CD4-positive, alpha-beta T cell (primary cell): ENCODE data around the gene STK38L. TPM values are rescaled to one million over a fixed set of nuclear protein-coding genes. Genes with fewer than 3 reads are reported as not detected.

Experiments
- ATAC-seq: fragments of 200-7000 bp; cut with Tn5 transposase; one replicate; pipeline ENCODE4 v1.10.0; 2022; ENCODE audit warnings: mild to moderate bottlenecking; ENCODE audit not compliant: poor library complexity
- CTCF ChIA-PET: fragments of 350-600 bp; sonication (Branson Sonifier 250); formaldehyde crosslinking; loops from one replicate; lab custom pipeline; 2021; ENCODE audit warnings: antibody characterized with exemption, inconsistent platforms; lab: Charles Lee
- POLR2A ChIA-PET: fragments of 350-600 bp; sonication (Branson Sonifier 250); formaldehyde crosslinking; loops from one replicate; lab custom pipeline; 2021; ENCODE audit warnings: antibody characterized with exemption, inconsistent platforms; lab: Charles Lee
- DNase-seq, 14 experiments: peaks; one replicate each; pipeline ENCODE4 v3.0.0-alpha.2; 2013 to 2020; ENCODE audit warnings: mixed read lengths in 2 of 14
- H3K27ac ChIP-seq, 2 donors: one replicate each; pipeline versions ENCODE4 v1.5.1 to v1.7.0; 2013; ENCODE audit warnings: low read length in 2 of 2, low read depth in 1 of 2, mild to moderate bottlenecking in 1 of 2
- H3K27me3 ChIP-seq, 2 experiments: 1 replicate in 1 of 2; 2 replicates in 1 of 2; pipeline versions ENCODE4 v1.6.1 to v1.7.0; 2013; ENCODE audit warnings: low read length in 2 of 2, control low read depth in 1 of 2, mild to moderate bottlenecking in 1 of 2, moderate library complexity in 1 of 2; ENCODE audit not compliant: insufficient read depth in 2 of 2, control insufficient read depth in 1 of 2
- H3K36me3 ChIP-seq: one replicate; pipeline ENCODE4 v1.6.1; 2013; ENCODE audit warnings: low read length, control low read depth; ENCODE audit not compliant: insufficient read depth
- H3K4me1 ChIP-seq: one replicate; pipeline ENCODE4 v1.6.1; 2013; ENCODE audit warnings: low read length, control low read depth; ENCODE audit not compliant: insufficient read depth
- H3K4me3 ChIP-seq: one replicate; pipeline ENCODE4 v1.5.1; 2013; ENCODE audit warnings: mild to moderate bottlenecking, low read length, moderate library complexity
- H3K9me3 ChIP-seq, 2 experiments: 1 replicate in 1 of 2; 2 replicates in 1 of 2; pipeline versions ENCODE4 v1.6.1 to v1.7.0; 2013; ENCODE audit warnings: low read length in 2 of 2, mild to moderate bottlenecking in 2 of 2, control low read depth in 1 of 2, moderate library complexity in 1 of 2; ENCODE audit not compliant: control insufficient read depth in 1 of 2, insufficient read depth in 1 of 2
- H3K27ac Mint-ChIP-seq: one replicate; pipeline ENCODE4 v1.8.0; 2020; ENCODE audit warnings: mixed read lengths
- H3K27me3 Mint-ChIP-seq: one replicate; pipeline ENCODE4 v1.8.0; 2021; ENCODE audit warnings: mixed read lengths
- H3K36me3 Mint-ChIP-seq: one replicate; pipeline ENCODE4 v1.8.0; 2021; ENCODE audit warnings: low read depth, mixed read lengths
- H3K4me1 Mint-ChIP-seq: one replicate; pipeline ENCODE4 v1.8.0; 2021; ENCODE audit warnings: low read depth, mixed read lengths
- H3K4me3 Mint-ChIP-seq: one replicate; pipeline ENCODE4 v1.8.0; 2020; ENCODE audit warnings: mild to moderate bottlenecking, mixed read lengths
- H3K9me3 Mint-ChIP-seq: one replicate; pipeline ENCODE4 v1.8.0; 2020; ENCODE audit warnings: mixed read lengths
- intact Hi-C, 2 experiments: fragments of 100-400 bp; cut with DNase I in 1 of 2; cut with micrococcal nuclease in 1 of 2; formaldehyde crosslinking; loops; one replicate each; pipeline versions ENCODE4 v1.15.1 to v1.9.0; 2023 to 2025; cut with DNase I, micrococcal nuclease
- total RNA-seq, 174 experiments: library from RNA in 2 of 174; stranded (reverse) in 2 of 174; gene quantifications; one replicate each; pipeline ENCODE4 v1.2.3 and lab custom pipeline; 2021 to 2026
- TF ChIP-seq, protein P1 (sequence below): fragments of 200-600 bp; IDR thresholded peaks from one replicate; pipeline ENCODE4 v1.8.0; 2022; ENCODE audit warnings: antibody characterized with exemption, mild to moderate bottlenecking

Gene STK38L
- total RNA-seq, 2 experiments from 2014 or later, result 18.3 to 21.0 TPM

- Mint-ChIP-seq H3K27me3 (peaks cover 49% of the 10 kb centered on the region), H3K4me1 (peaks cover 13% of the 10 kb centered on the region), H3K9me3 (no peaks in the 10 kb centered on the region), H3K27ac (no peak overlapping the region), H3K4me3 (peak overlapping the region; percentile 70), H3K36me3 (peaks cover 5% of the 10 kb centered on the region)
- ChIA-PET POLR2A (no interaction called here), CTCF (no interaction called here)
- Histone ChIP-seq H3K27me3 (peaks cover 34 to 49% of the 10 kb centered on the region in 2 experiments), H3K27ac (no peak overlapping the region), H3K9me3 (peaks cover 0 to 5% of the 10 kb centered on the region in 2 experiments), H3K4me1 (peaks cover 12% of the 10 kb centered on the region), H3K4me3 (no peak overlapping the region), H3K36me3 (no peaks in the 10 kb centered on the region)
- TF ChIP-seq, protein P1, sequence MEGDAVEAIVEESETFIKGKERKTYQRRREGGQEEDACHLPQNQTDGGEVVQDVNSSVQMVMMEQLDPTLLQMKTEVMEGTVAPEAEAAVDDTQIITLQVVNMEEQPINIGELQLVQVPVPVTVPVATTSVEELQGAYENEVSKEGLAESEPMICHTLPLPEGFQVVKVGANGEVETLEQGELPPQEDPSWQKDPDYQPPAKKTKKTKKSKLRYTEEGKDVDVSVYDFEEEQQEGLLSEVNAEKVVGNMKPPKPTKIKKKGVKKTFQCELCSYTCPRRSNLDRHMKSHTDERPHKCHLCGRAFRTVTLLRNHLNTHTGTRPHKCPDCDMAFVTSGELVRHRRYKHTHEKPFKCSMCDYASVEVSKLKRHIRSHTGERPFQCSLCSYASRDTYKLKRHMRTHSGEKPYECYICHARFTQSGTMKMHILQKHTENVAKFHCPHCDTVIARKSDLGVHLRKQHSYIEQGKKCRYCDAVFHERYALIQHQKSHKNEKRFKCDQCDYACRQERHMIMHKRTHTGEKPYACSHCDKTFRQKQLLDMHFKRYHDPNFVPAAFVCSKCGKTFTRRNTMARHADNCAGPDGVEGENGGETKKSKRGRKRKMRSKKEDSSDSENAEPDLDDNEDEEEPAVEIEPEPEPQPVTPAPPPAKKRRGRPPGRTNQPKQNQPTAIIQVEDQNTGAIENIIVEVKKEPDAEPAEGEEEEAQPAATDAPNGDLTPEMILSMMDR, result no peak
- no peak for ATAC-seq
- intact Hi-C loops, result no loop called here
- DNase-seq, result peak in 1 of 14 experiments; percentile 10
Observed at GRCh38 chr12:27331927-27332324, 87.8 kb downstream of the STK38L start.

- Histone ChIP-seq H3K4me3 (peak overlapping the region; percentile 42), H3K36me3 (no peaks in the 10 kb centered on the region), H3K27ac (no peak overlapping the region), H3K4me1 (peaks cover 12% of the 10 kb centered on the region), H3K9me3 (peaks cover 0 to 5% of the 10 kb centered on the region in 2 experiments), H3K27me3 (peaks cover 34 to 49% of the 10 kb centered on the region in 2 experiments)
- Mint-ChIP-seq H3K27me3 (peaks cover 49% of the 10 kb centered on the region), H3K27ac (no peak overlapping the region), H3K36me3 (peaks cover 5% of the 10 kb centered on the region), H3K9me3 (no peaks in the 10 kb centered on the region), H3K4me3 (peak overlapping the region; percentile 70), H3K4me1 (peaks cover 13% of the 10 kb centered on the region)
- intact Hi-C loops, result no loop called here
- DNase-seq (peak in 1 of 14 experiments; percentile 2), ATAC-seq (no peak)
- TF ChIP-seq, protein P1, result no peak
- ChIA-PET POLR2A (no interaction called here), CTCF (no interaction called here)
Observed at GRCh38 chr12:27332407-27332713, 88.3 kb downstream of the STK38L start.

GRCh38 chr12:27332714-27333402, 88.8 kb downstream of the STK38L start, which contains the start of gene BMAL2:
TSS of gene BMAL2 (plus strand) at chr12:27332836. CDS start at chr12:27333073, 237 bp downstream.
- TF ChIP-seq, protein P1, result no peak
- peak within 1 kb of the TSS; percentile 88 for H3K4me3 Mint-ChIP-seq
- Histone ChIP-seq H3K27me3 (peaks cover 34 to 49% of the 10 kb centered on the region in 2 experiments), H3K4me3 (peak within 1 kb of the TSS; percentile 53), H3K27ac (no peak within 1 kb of the TSS), H3K36me3 (no peaks in the 10 kb centered on the region), H3K9me3 (peaks cover 0 to 5% of the 10 kb centered on the region in 2 experiments), H3K4me1 (peaks cover 12% of the 10 kb centered on the region)
- intact Hi-C loops, result no loop called here
- H3K36me3 Mint-ChIP-seq, result no peaks in the 10 kb centered on the region
- peak in 11 of 14 experiments; percentile 2 to 54 (median 7) for DNase-seq
- H3K27ac Mint-ChIP-seq, result no peak within 1 kb of the TSS
- no peaks in the 10 kb centered on the region for H3K9me3 Mint-ChIP-seq
- ChIA-PET POLR2A (interaction anchor here (0.6 kb wide), 1 partner anchor 42 kb away, joined by 3 read pairs; no protein-coding TSS in a partner anchor), CTCF (no interaction called here)
- peak; percentile 62 for ATAC-seq
- H3K4me1 Mint-ChIP-seq, result peaks cover 13% of the 10 kb centered on the region
- peaks cover 49% of the 10 kb centered on the region for H3K27me3 Mint-ChIP-seq
